ENCODE results near the gene DNAJB12.
"Not testable (repeated sequence)": the region's sequence is repeated elsewhere in the genome, so short reads cannot be mapped to it uniquely, and the experiment has no call there.

The DNAJB12 gene

DNA sequence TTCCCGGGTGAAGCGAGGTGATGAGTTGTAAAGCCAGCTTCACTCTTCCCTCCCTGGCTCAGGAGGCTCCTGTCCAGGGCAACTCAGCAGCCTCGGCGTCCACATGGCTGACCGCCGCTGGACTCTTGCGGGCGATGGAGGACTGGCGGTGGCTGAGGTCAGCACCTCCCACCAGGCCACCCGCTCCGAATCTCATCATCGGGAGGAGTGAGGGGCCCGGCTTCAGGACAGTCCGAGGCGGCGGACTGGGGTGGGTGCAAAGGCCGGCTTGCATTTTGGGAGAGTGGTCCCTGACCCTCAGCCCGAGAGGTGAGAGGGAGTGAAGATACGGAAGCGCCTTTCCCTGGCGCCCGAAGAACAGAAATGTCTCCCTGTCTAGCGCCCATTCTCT, 759 bp downstream of the DNAJB12 start:
- H3K27ac ChIP-seq (ENCODE audit: low read depth, low read length, severe bottlenecking) = peak overlapping the region; percentile 97
- 2 to 3% methylated on average over 14 to 16 of the region's 23 CpGs for WGBS, 2 experiments (ENCODE audit: insufficient coverage in 2 of 2)
- no peaks in the 10 kb centered on the region for H3K9me3 ChIP-seq (ENCODE audit: control insufficient read depth, low read length)
- peak overlapping the region; percentile 95 for H3K4me3 ChIP-seq (ENCODE audit: extremely low read depth, insufficient read depth, low read length, poor library complexity, severe bottlenecking)
- peaks cover 16% of the 10 kb centered on the region for H3K36me3 ChIP-seq (ENCODE audit: control insufficient read depth, insufficient read depth, low read length)
- peaks cover 15% of the 10 kb centered on the region for H3K4me1 ChIP-seq (ENCODE audit: control insufficient read depth, insufficient read depth, low read length, poor library complexity, severe bottlenecking)

- H3K4me1 ChIP-seq (ENCODE audit: control insufficient read depth, insufficient read depth, low read length, poor library complexity, severe bottlenecking) = peaks cover 15% of the 10 kb centered on the region
- peaks cover 23% of the 10 kb centered on the region for H3K36me3 ChIP-seq (ENCODE audit: control insufficient read depth, insufficient read depth, low read length)
- peak overlapping the region; percentile 97 for H3K27ac ChIP-seq (ENCODE audit: low read depth, low read length, severe bottlenecking)
- 57 to 69% methylated on average over 14 to 15 of the region's 18 CpGs for WGBS, 2 experiments (ENCODE audit: insufficient coverage in 2 of 2)
- no peaks in the 10 kb centered on the region for H3K9me3 ChIP-seq (ENCODE audit: control insufficient read depth, low read length)
- peak overlapping the region; percentile 95 for H3K4me3 ChIP-seq (ENCODE audit: extremely low read depth, insufficient read depth, low read length, poor library complexity, severe bottlenecking)
Observed at GRCh38 chr10:72353028-72353964, 1.4 kb downstream of the DNAJB12 start.

DNA sequence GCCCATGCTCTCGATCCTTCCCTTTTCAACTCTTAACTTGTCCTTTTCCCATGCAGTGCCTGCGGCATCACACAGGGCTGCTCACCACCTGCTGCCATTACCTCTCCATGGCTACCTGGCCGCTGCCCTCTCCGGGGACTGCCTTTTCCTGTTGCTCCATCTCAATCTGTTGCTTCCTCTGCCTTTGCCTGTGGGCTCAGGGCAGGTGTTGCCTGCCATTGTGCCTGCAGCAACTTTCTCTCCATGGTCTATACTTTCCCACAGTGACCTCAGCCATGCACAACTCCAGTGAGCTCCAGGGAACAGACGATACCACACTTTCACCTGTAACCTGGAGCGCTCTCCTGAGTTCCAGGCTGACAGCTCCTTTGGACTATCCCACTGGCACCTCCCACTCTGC, 3.2 kb downstream of the DNAJB12 start:
- peaks cover 30% of the 10 kb centered on the region for H3K36me3 ChIP-seq (ENCODE audit: control insufficient read depth, insufficient read depth, low read length)
- H3K4me3 ChIP-seq (ENCODE audit: extremely low read depth, insufficient read depth, low read length, poor library complexity, severe bottlenecking) = no peak overlapping the region
- 96 to 97% methylated on average over 6 of the region's 6 CpGs for WGBS, 2 experiments (ENCODE audit: insufficient coverage in 2 of 2)
- H3K27ac ChIP-seq (ENCODE audit: low read depth, low read length, severe bottlenecking) = no peak overlapping the region
- H3K4me1 ChIP-seq (ENCODE audit: control insufficient read depth, insufficient read depth, low read length, poor library complexity, severe bottlenecking) = peaks cover 15% of the 10 kb centered on the region
- no peaks in the 10 kb centered on the region for H3K9me3 ChIP-seq (ENCODE audit: control insufficient read depth, low read length)

- Histone ChIP-seq H3K9me3 (ENCODE audit: control insufficient read depth, low read length) (no peaks in the 10 kb centered on the region), H3K27ac (ENCODE audit: low read depth, low read length, severe bottlenecking) (no peak overlapping the region), H3K36me3 (ENCODE audit: control insufficient read depth, insufficient read depth, low read length) (peaks cover 37% of the 10 kb centered on the region), H3K4me1 (ENCODE audit: control insufficient read depth, insufficient read depth, low read length, poor library complexity, severe bottlenecking) (peaks cover 11% of the 10 kb centered on the region), H3K4me3 (ENCODE audit: extremely low read depth, insufficient read depth, low read length, poor library complexity, severe bottlenecking) (no peak overlapping the region)
- 91 to 100% methylated on average over 2 of the region's 2 CpGs for WGBS, 2 experiments (ENCODE audit: insufficient coverage in 2 of 2)
Observed at GRCh38 chr10:72349438-72349837, 5.3 kb downstream of the DNAJB12 start.

- H3K27ac ChIP-seq (ENCODE audit: low read depth, low read length, severe bottlenecking) = no peak overlapping the region
- H3K36me3 ChIP-seq (ENCODE audit: control insufficient read depth, insufficient read depth, low read length) = peaks cover 48% of the 10 kb centered on the region
- peaks cover 7% of the 10 kb centered on the region for H3K4me1 ChIP-seq (ENCODE audit: control insufficient read depth, insufficient read depth, low read length, poor library complexity, severe bottlenecking)
- no peaks in the 10 kb centered on the region for H3K9me3 ChIP-seq (ENCODE audit: control insufficient read depth, low read length)
- no peak overlapping the region for H3K4me3 ChIP-seq (ENCODE audit: extremely low read depth, insufficient read depth, low read length, poor library complexity, severe bottlenecking)
- WGBS, 2 experiments (ENCODE audit: insufficient coverage in 2 of 2) = 92% methylated on average over 7 of the region's 7 CpGs
Observed at GRCh38 chr10:72348282-72348681, 6.4 kb downstream of the DNAJB12 start.

DNA sequence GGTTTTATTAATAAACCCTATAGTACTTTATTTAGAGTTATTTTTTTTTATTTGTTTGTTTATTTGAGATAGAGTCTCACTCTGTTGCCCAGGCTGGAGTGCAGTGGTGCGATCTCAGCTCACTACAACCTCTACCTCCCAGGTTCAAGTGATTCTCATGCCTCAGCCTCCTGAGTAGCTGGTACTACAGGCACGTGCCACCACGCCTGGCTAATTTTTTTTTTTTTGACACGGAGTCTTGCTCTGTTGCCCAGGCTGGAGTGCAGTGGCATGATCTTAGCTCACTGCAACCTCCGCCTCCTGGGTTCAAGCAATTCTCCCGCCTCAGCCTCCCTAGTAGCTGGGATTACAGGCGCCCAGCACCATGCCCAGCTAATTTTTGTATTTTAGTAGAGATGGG, 8.6 kb downstream of the DNAJB12 start:
- not testable (repeated sequence) for H3K4me3 ChIP-seq (ENCODE audit: extremely low read depth, insufficient read depth, low read length, poor library complexity, severe bottlenecking); H3K27ac ChIP-seq (ENCODE audit: low read depth, low read length, severe bottlenecking); H3K9me3 ChIP-seq (ENCODE audit: control insufficient read depth, low read length); H3K4me1 ChIP-seq (ENCODE audit: control insufficient read depth, insufficient read depth, low read length, poor library complexity, severe bottlenecking)
- WGBS, 2 experiments (ENCODE audit: insufficient coverage in 2 of 2) = 88 to 90% methylated on average over 3 to 6 of the region's 7 CpGs
- peaks cover 65% of the 10 kb centered on the region for H3K36me3 ChIP-seq (ENCODE audit: control insufficient read depth, insufficient read depth, low read length)

DNA sequence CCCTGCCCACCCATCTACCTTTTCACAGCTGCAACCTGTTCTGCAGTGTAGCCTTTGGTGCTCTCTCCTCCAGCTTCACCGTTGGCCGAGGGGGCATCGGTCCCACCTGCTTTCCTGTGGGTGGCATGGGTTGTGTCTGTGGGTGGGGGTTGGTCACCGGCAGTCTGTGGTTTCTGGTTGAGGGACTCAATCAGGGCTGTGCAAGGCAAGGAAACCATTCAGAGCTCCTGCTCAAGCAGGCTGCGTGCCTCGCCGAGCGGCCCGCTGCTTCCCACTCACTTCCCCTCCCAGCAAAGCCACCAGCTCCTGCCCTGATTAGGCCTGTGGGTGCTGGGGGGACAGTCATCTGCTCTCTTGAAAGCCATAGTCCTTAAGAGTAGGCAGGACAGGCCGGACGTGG, 9.8 kb downstream of the DNAJB12 start:
- Histone ChIP-seq H3K4me3 (ENCODE audit: extremely low read depth, insufficient read depth, low read length, poor library complexity, severe bottlenecking) (no peak overlapping the region), H3K27ac (ENCODE audit: low read depth, low read length, severe bottlenecking) (no peak overlapping the region), H3K36me3 (ENCODE audit: control insufficient read depth, insufficient read depth, low read length) (peaks cover 67% of the 10 kb centered on the region), H3K4me1 (ENCODE audit: control insufficient read depth, insufficient read depth, low read length, poor library complexity, severe bottlenecking) (no peaks in the 10 kb centered on the region), H3K9me3 (ENCODE audit: control insufficient read depth, low read length) (no peaks in the 10 kb centered on the region)
- 95 to 96% methylated on average over 5 of the region's 11 CpGs for WGBS, 2 experiments (ENCODE audit: insufficient coverage in 2 of 2)

- H3K27ac ChIP-seq (ENCODE audit: low read depth, low read length, severe bottlenecking) = no peak overlapping the region
- no peak overlapping the region for H3K4me3 ChIP-seq (ENCODE audit: extremely low read depth, insufficient read depth, low read length, poor library complexity, severe bottlenecking)
- no peaks in the 10 kb centered on the region for H3K9me3 ChIP-seq (ENCODE audit: control insufficient read depth, low read length)
- no peaks in the 10 kb centered on the region for H3K4me1 ChIP-seq (ENCODE audit: control insufficient read depth, insufficient read depth, low read length, poor library complexity, severe bottlenecking)
- H3K36me3 ChIP-seq (ENCODE audit: control insufficient read depth, insufficient read depth, low read length) = peaks cover 67% of the 10 kb centered on the region
- 87 to 95% methylated on average over 3 to 4 of the region's 5 CpGs for WGBS, 2 experiments (ENCODE audit: insufficient coverage in 2 of 2)
Observed at GRCh38 chr10:72342911-72343310, 11.8 kb downstream of the DNAJB12 start.

DNA sequence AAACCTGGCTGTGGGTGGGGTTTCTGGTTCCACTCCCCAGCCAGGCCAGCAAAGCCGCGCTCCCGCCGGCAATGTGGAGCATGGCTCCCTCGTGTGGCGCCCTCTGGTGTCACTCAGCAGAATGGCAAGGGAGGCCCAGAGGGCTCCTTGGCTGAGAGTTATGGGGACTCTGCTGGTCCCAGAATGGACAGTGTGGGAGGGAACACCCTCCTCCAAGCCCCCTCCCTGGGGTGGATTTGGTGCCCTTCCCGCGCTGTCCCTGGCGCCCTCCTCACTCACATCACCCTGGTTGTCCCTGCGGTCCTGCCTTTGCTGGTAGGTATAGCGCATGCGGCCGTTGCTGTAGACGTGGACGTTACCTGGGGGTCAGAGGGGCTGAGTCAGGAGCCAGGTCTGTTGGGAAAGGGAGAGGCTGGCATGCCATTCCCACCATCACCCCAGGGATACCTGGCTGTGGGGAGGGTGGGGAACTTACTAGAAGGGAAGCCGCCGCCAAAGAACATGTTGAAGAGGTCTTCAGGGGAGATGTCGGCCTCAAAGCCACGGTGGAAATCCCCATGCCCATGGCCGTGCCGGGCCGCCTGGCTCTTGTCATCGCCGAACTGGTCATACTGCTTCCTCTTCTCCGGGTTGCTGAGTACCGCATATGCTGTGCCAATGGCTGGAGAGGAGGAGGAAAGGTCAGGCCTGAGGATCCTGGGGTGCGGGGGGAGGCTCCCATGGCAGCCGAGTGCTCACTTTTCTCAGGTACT, 14.0 kb downstream of the DNAJB12 start:
- Histone ChIP-seq H3K4me3 (ENCODE audit: extremely low read depth, insufficient read depth, low read length, poor library complexity, severe bottlenecking) (no peak overlapping the region), H3K9me3 (ENCODE audit: control insufficient read depth, low read length) (no peaks in the 10 kb centered on the region), H3K4me1 (ENCODE audit: control insufficient read depth, insufficient read depth, low read length, poor library complexity, severe bottlenecking) (peaks cover 4% of the 10 kb centered on the region), H3K27ac (ENCODE audit: low read depth, low read length, severe bottlenecking) (no peak overlapping the region), H3K36me3 (ENCODE audit: control insufficient read depth, insufficient read depth, low read length) (peaks cover 84% of the 10 kb centered on the region)
- WGBS, 2 experiments (ENCODE audit: insufficient coverage in 2 of 2) = 70 to 78% methylated on average over 19 to 22 of the region's 28 CpGs

- H3K4me1 ChIP-seq (ENCODE audit: control insufficient read depth, insufficient read depth, low read length, poor library complexity, severe bottlenecking) = peaks cover 19% of the 10 kb centered on the region
- H3K36me3 ChIP-seq (ENCODE audit: control insufficient read depth, insufficient read depth, low read length) = peaks cover 76% of the 10 kb centered on the region
- no peak overlapping the region for H3K27ac ChIP-seq (ENCODE audit: low read depth, low read length, severe bottlenecking)
- H3K9me3 ChIP-seq (ENCODE audit: control insufficient read depth, low read length) = no peaks in the 10 kb centered on the region
- 97% methylated on average over 3 to 6 of the region's 7 CpGs for WGBS, 2 experiments (ENCODE audit: insufficient coverage in 2 of 2)
- no peak overlapping the region for H3K4me3 ChIP-seq (ENCODE audit: extremely low read depth, insufficient read depth, low read length, poor library complexity, severe bottlenecking)
Observed at GRCh38 chr10:72338180-72338579, 16.5 kb downstream of the DNAJB12 start.
